A549 (cell line): ENCODE data around the gene C5AR1. TPM values are rescaled to one million over a fixed set of nuclear protein-coding genes. Genes with fewer than 3 reads are reported as not detected.
"Not testable (repeated sequence)": the region's sequence is repeated elsewhere in the genome, so short reads cannot be mapped to it uniquely, and the experiment has no call there.

Experiments
- ATAC-seq, 2 experiments: fragments of 200-7000 bp in 1 of 2; fragments of >200 bp in 1 of 2; cut with Nextera tagmentation in 1 of 2; cut with Tn5 transposase in 1 of 2; 3 replicates each; pipeline versions ENCODE4 v1.8.0 to v1.9.1; 2018 to 2020; ENCODE audit warnings: mild to moderate bottlenecking in 1 of 2, moderate library complexity in 1 of 2
- CTCF ChIA-PET: fragments of 300-600 bp; sonication (Branson Sonifier 250); formaldehyde crosslinking; extraction: SDS; loops from one replicate; lab custom pipeline; 2021; ENCODE audit warnings: antibody characterized with exemption, inconsistent platforms; lab: Yijun Ruan, JAX
- POLR2A ChIA-PET: fragments of 350-600 bp; formaldehyde crosslinking; extraction: SDS; loops from one replicate; lab custom pipeline; 2021; ENCODE audit warnings: antibody characterized with exemption, inconsistent platforms; lab: Yijun Ruan, JAX
- DNase-seq, 2 experiments: peaks; one replicate each; pipeline versions ENCODE4 v3.0.0 to v3.0.0-alpha.2; 2011 to 2016; ENCODE audit warnings: low read depth in 1 of 2, low spot score in 1 of 2
- FAIRE-seq: peaks from 2 replicates; lab custom pipeline; 2011; peaks lifted over from hg19 to GRCh38; lab: Jason Lieb, UNC
- H3K27ac ChIP-seq, 2 experiments: fragments of >200 bp; sonication (Bioruptor Twin); formaldehyde crosslinking; 3 replicates each; pipeline ENCODE4 v1.5.1; 2016 to 2017
- H3K4me1 ChIP-seq: fragments of >200 bp; sonication (Bioruptor Twin); formaldehyde crosslinking; 3 replicates; pipeline ENCODE4 v1.6.1; 2016
- H3K4me2 ChIP-seq: fragments of >200 bp; sonication (Bioruptor Twin); formaldehyde crosslinking; 3 replicates; pipeline ENCODE4 v1.6.1; 2016
- H3K4me3 ChIP-seq: fragments of >200 bp; sonication (Bioruptor Twin); formaldehyde crosslinking; 3 replicates; pipeline ENCODE4 v1.5.1; 2016
- H3K9me3 ChIP-seq: fragments of >200 bp; sonication (Bioruptor Twin); formaldehyde crosslinking; 3 replicates; pipeline ENCODE4 v1.6.1; 2016
- CHD4 ChIP-seq: fragments of 200-600 bp; sonication (generic); IDR thresholded peaks from 2 replicates; pipeline ENCODE4 v1.6.1; 2016; ENCODE audit warnings: antibody characterized with exemption, mild to moderate bottlenecking, borderline replicate concordance
- EHMT2 ChIP-seq: fragments of 200-600 bp; sonication (generic); IDR thresholded peaks from 2 replicates; pipeline ENCODE4 v1.6.1; 2016; ENCODE audit warnings: antibody characterized with exemption, low read depth, mild to moderate bottlenecking, moderate library complexity
- GATA3 ChIP-seq: IDR thresholded peaks from 2 replicates; pipeline ENCODE4 v1.6.1; 2012; ENCODE audit warnings: borderline replicate concordance
- HEYL ChIP-seq: fragments of 250-450 bp; sonication (Bioruptor Pico); IDR thresholded peaks from 2 replicates; pipeline ENCODE4 v1.8.0; 2021; ENCODE audit warnings: mild to moderate bottlenecking, moderate library complexity
- JUN ChIP-seq, 2 experiments: fragments of >200 bp; sonication (Bioruptor Twin); formaldehyde crosslinking; IDR thresholded peaks; 2 replicates in 1 of 2; 3 replicates in 1 of 2; pipeline ENCODE4 v1.6.1; 2016 to 2017
- KDM5A ChIP-seq: fragments of 200-600 bp; sonication (generic); IDR thresholded peaks from 2 replicates; pipeline ENCODE4 v1.6.1; 2016; ENCODE audit warnings: antibody characterized with exemption, mild to moderate bottlenecking
- PHF8 ChIP-seq: fragments of 200-600 bp; sonication (generic); IDR thresholded peaks from 2 replicates; pipeline ENCODE4 v1.6.1; 2016; ENCODE audit warnings: low read depth, mild to moderate bottlenecking, antibody characterized with exemption, moderate library complexity, borderline replicate concordance
- POLR2AphosphoS2 ChIP-seq: conservative IDR thresholded peaks from 2 replicates; pipeline ENCODE4 v1.6.1; 2012; ENCODE audit warnings: low read length, improper control_type of control experiment, inconsistent platforms
- TP53 ChIP-seq: fragments of 250-450 bp; sonication (Bioruptor Pico); IDR thresholded peaks from 2 replicates; pipeline ENCODE4 v1.5.0; 2021; ENCODE audit warnings: mild to moderate bottlenecking, moderate library complexity
- ZFP36 ChIP-seq: fragments of 450-650 bp; IDR thresholded peaks from 2 replicates; pipeline ENCODE4 v1.6.1; 2014; ENCODE audit warnings: borderline replicate concordance; ENCODE audit not compliant: partially characterized antibody
- ZNF302 ChIP-seq: fragments of 250-450 bp; sonication (Bioruptor Pico); IDR thresholded peaks from 2 replicates; pipeline ENCODE4 v1.9.0; 2021; ENCODE audit warnings: inconsistent platforms, mild to moderate bottlenecking, moderate library complexity
- WGBS: methylation state at CpG from one replicate; pipeline ENCODE4 v1.1.6; 2017; ENCODE audit errors: missing lambda C conversion rate; 5-methylcytosine and 5-hydroxymethylcytosine counted together
- polyA plus RNA-seq, 4 experiments: library from polyadenylated mRNA; depleted of rRNA in 3 of 4; stranded (reverse); fragments of >200 nt; fragmentation: RNase III in 1 of 4; extraction: RNeasy Plus Mini Kit Qiagen cat#74134 plus additional on column Dnase treatment in 1 of 4; gene quantifications; 2 replicates in 3 of 4; 3 replicates in 1 of 4; pipeline ENCODE4 v1.2.3, GENCODE V29; 2011 to 2017
- TF ChIP-seq, protein P1 (sequence below): IDR thresholded peaks from 2 replicates; pipeline ENCODE4 v1.6.1; 2012; ENCODE audit warnings: low read depth, borderline replicate concordance
- TF ChIP-seq, protein P2 (sequence below): fragments of 250-450 bp; sonication (Bioruptor Pico); IDR thresholded peaks from 2 replicates; pipeline ENCODE4 v1.5.0; 2020; ENCODE audit warnings: low read depth, mild to moderate bottlenecking, moderate library complexity

C5AR1 gene
- polyA plus RNA-seq, 2 of the 4 experiments (the other 2 are of a cell fraction) = 1.6 to 3.4 TPM

DNA sequence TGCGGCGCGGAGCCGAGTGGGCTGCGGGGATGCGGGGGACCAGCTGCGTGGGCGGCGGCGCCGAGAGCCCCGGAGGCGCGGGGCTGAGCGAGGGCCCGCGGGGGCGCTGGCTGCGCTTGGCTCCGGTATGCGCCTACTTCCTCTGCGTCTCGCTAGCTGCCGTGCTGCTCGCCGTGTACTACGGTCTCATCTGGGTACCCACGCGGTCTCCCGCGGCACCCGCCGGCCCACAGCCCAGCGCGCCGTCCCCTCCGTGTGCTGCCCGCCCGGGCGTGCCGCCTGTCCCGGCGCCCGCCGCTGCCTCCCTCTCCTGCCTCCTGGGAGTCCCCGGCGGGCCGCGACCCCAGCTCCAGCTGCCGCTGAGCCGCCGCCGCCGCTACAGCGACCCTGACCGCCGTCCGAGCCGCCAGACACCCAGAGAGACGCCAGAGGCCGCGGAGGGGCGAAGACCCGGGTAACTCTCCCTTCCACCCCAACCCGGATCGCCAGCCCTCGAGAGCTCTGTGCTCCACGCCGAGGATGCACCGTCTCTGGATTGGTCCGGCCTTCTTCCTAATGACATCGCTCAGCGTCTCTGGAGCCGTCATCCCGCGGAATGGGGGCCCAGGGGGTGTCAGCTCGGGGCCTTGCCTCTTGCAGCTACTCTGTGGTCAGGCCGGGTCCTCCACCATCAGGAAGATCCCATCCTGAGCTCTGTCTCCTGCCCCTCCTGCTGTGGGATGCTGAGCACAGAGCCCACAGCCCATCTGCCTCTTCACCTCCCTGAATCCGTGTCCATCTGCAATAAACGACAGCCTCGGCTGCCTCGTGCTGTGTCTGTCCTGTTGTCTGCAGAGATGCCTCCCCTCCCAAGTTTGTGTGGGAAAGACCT, 34.5 kb upstream of the C5AR1 start:
- H3K9me3 ChIP-seq = no peaks in the 10 kb centered on the region
- 33% methylated on average over 55 of the region's 82 CpGs for WGBS
- ATAC-seq = peak in 1 of 2 experiments; percentile 7; a peak in 3 of 6 replicates
- H3K27ac ChIP-seq = peak overlapping the region; percentile 34 to 90; a peak in 5 of 6 replicates
- ChIA-PET CTCF (interaction anchor here (0.6 to 12.3 kb wide), 18 partner anchors 8 to 161 kb away, joined by 3 to 160 read pairs (median 6); partner anchors contain the start of gene DHX34), POLR2A (interaction anchor here (0.7 to 3.4 kb wide), 10 partner anchors 9 to 209 kb away, joined by 3 to 77 read pairs (median 7); partner anchors contain the start of genes CCDC9, DHX34 and KPTN)
- FAIRE-seq = no peak
- peak overlapping the region; percentile 89 for H3K4me2 ChIP-seq
- DNase-seq = no peak
- TF ChIP-seq TP53 (CRISPR knock-in tag) (peak; percentile 79; the same call in 1 of the 2 replicates), PHF8 (no peak), GATA3 (no peak), ZNF302 (no peak), KDM5A (no peak), CHD4 (no peak), JUN (IDR thresholded peaks at IDR 0.05) (0 out of 5 replicates have a peak, but pooled peaks of 1 of the 2 experiments have one; percentile 23)
- TF ChIP-seq, protein P1, sequence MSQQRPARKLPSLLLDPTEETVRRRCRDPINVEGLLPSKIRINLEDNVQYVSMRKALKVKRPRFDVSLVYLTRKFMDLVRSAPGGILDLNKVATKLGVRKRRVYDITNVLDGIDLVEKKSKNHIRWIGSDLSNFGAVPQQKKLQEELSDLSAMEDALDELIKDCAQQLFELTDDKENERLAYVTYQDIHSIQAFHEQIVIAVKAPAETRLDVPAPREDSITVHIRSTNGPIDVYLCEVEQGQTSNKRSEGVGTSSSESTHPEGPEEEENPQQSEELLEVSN = no peak
- TF ChIP-seq, protein P2, sequence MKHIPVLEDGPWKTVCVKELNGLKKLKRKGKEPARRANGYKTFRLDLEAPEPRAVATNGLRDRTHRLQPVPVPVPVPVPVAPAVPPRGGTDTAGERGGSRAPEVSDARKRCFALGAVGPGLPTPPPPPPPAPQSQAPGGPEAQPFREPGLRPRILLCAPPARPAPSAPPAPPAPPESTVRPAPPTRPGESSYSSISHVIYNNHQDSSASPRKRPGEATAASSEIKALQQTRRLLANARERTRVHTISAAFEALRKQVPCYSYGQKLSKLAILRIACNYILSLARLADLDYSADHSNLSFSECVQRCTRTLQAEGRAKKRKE (CRISPR knock-in tag) = no peak
- H3K4me1 ChIP-seq = peaks cover 15% of the 10 kb centered on the region
- H3K4me3 ChIP-seq = peak overlapping the region; percentile 59

DNA sequence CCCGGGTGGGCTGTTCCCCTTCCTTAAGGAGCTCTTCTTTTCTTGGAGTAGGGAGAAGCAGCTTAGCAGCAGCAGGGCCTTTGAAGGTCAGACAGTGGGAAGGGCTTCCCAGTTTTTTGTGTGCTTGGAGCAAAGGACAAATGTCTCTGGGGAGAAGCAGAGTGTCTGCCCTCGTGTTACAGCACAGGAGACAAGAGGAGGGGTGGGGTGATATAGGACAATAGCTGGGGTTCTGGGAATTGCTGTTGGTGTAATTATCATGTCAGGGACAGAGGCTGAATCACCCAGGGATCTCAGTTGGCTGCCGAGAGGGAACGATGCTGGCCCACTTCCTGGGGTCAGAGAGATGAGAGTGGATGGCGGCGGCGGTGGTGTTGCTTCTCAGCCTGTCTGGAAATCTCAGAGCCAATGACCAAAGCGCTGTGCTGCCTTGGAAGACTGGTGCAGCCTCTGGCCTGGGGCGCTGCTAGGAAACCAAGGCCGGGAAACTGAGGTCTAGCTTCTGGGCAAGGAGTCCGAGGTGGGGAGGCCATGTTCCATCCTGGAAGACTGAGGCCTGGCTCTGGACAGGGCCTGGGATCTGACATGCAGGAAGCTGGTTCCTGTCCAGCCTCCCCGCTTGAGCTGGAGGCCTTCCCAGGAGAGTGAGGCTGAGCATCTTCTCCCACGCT, 33.7 kb upstream of the C5AR1 start:
- DNase-seq = no peak
- ATAC-seq = no peak
- TF ChIP-seq ZFP36 (no peak), POLR2AphosphoS2 (0 out of 2 replicates have a peak, but pooled peaks have one; percentile 52), HEYL (CRISPR knock-in tag) (no peak), EHMT2 (no peak)
- H3K4me3 ChIP-seq = no peak overlapping the region
- CTCF ChIA-PET = interaction anchor here (0.6 to 12.3 kb wide), 21 partner anchors 9 to 431 kb away, joined by 3 to 160 read pairs (median 4); partner anchors contain the start of gene DHX34
- FAIRE-seq = no peak
- H3K4me1 ChIP-seq = peaks cover 15% of the 10 kb centered on the region
- no peak overlapping the region; a peak in 1 of 6 replicates for H3K27ac ChIP-seq
- H3K4me2 ChIP-seq = peak overlapping the region; percentile 89; the same call in 1 of the 3 replicates
- no peaks in the 10 kb centered on the region for H3K9me3 ChIP-seq
- WGBS = 91% methylated on average over 13 of the region's 13 CpGs
- POLR2A ChIA-PET = interaction anchor here (0.7 to 3.4 kb wide), 6 partner anchors 8 to 143 kb away, joined by 3 to 77 read pairs (median 6); partner anchors contain the start of genes CCDC9 and DHX34

DNA sequence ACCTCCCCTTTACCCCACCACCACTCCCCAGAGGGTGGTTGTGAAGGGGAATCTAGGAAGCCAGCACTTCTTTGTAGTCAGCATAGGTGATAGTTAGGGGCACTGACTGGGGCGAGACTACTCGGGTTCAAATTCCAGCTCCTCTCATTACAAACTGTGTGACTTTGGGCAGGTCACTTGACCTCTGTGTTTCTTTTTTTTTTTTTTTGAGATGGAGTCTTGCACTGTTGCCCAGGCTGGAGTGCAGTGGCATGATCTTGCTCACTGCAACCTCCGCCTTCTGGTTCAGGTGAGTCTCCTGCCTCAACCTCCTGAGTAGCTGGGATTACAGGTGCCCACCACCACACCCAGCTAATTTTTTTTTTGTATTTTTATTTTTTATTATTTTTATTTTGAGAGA, 33.1 kb upstream of the C5AR1 start:
- POLR2A ChIA-PET = interaction anchor here (0.7 to 3.4 kb wide), 3 partner anchors 14 to 142 kb away, joined by 3 to 77 read pairs (median 4); partner anchors contain the start of gene CCDC9
- peaks cover 15% of the 10 kb centered on the region for H3K4me1 ChIP-seq
- 97% methylated on average over 3 of the region's 3 CpGs for WGBS
- DNase-seq, FAIRE-seq, ATAC-seq, H3K4me2 ChIP-seq, H3K27ac ChIP-seq, H3K4me3 ChIP-seq, H3K9me3 ChIP-seq: not testable (repeated sequence)
- CTCF ChIA-PET = interaction anchor here (0.6 to 12.3 kb wide), 15 partner anchors 8 to 430 kb away, joined by 3 to 160 read pairs (median 6); no protein-coding TSS in a partner anchor
